ENCODE results near the gene TRIM38.
"Not testable (repeated sequence)": the region's sequence is repeated elsewhere in the genome, so short reads cannot be mapped to it uniquely, and the experiment has no call there.

The TRIM38 gene, protein sequence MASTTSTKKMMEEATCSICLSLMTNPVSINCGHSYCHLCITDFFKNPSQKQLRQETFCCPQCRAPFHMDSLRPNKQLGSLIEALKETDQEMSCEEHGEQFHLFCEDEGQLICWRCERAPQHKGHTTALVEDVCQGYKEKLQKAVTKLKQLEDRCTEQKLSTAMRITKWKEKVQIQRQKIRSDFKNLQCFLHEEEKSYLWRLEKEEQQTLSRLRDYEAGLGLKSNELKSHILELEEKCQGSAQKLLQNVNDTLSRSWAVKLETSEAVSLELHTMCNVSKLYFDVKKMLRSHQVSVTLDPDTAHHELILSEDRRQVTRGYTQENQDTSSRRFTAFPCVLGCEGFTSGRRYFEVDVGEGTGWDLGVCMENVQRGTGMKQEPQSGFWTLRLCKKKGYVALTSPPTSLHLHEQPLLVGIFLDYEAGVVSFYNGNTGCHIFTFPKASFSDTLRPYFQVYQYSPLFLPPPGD

GRCh38 chr6:25962149-25963127, at the start of gene TRIM38:
TSS of gene TRIM38 (plus strand) at chr6:25962802. CDS start at chr6:25966523, 3,721 bp downstream.
- peak; percentile 77 for DNase-seq (ENCODE audit: low read depth)

GRCh38 chr6:25913741-25914140, 48.9 kb upstream of the TRIM38 start:
- no peak for DNase-seq (ENCODE audit: low read depth)

DNA sequence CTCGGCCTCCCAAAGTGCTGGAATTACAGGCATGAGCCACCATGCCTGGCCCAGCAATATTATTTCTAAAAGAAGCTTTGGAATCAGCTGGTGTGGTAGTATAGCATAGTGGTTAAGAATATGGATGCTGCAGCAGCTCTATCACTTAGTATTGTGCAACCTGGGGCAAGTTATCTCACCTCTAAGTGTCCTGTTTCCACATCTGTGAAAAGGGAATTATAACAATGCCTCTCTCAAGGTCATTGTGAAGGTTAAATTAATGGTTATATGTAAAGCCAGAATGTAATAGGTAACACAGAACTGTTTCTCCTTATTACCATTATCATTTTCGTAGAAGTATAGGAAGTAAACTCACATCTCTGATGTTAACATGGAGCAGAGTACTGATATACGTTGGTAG, 46.3 kb upstream of the TRIM38 start:
- no peak for DNase-seq (ENCODE audit: low read depth)

DNA sequence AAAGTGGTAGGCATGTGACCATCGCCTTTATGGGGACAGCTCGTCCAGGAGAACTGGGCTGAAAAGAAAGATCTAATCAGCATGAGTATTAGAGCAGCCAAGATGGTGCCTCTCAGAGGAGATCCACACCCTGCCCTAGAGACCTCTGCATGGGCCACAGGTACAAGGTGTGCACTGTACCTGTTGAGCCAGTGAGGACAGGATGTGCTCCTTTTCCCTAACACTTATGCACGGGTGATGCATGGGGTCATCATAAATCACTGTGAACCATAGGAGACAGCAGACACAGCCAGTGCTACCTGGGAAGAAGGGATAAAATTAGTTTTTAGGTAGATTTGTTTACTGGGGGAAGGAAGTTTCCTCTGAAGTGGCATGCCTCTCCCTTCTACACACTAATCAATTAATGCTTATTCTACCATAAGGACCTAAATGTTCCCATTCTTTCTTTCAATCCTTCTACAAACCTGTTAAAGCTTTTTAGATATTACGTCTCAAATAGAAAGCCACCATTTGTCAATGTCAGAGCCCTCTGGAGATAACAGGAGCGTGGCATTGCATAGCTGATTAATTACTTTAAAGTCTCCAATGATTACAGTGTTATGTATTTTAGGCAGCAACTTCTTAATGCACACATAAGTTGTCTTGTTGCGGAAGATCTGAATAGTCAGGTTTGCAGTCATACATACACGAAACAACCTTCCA, 45.7 kb upstream of the TRIM38 start:
- no peak for DNase-seq (ENCODE audit: low read depth)

DNA sequence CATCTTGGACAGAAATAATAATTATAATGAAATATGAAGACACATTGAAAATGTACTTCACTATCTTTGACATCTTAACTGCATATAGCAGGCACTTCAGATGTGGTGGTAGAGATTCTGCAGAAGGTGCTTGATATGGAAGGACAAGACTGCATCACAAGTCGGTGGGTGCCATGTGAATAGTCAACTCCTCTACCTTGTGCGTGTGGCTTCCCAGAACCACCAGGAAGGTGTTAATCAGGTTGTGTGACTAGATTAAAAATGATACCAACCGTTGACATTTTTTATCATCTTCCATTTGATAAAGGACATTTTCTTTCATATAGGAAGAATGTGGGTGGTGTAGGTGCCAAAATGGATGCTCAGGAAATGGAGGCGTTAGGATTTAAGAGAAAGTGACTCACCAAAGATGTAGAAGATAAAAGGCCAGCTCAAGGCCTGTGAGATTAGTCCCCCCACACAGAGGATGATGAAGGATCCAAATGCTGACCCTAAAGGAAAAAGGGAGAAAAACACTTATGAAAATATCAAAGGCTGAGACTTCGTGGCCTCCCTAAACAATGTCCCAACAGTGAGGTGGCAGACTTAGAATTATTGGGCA, 44.4 kb upstream of the TRIM38 start:
- no peak for DNase-seq (ENCODE audit: low read depth)

- no peak for DNase-seq (ENCODE audit: low read depth)
These were observed 42.9 kb upstream of the TRIM38 start for GRCh38 chr6:25919657-25920056.

GRCh38 chr6:25921525-25922203, 40.9 kb upstream of the TRIM38 start:
- DNase-seq (ENCODE audit: low read depth): no peak

- no peak for DNase-seq (ENCODE audit: low read depth)
These were observed 40.3 kb upstream of the TRIM38 start for GRCh38 chr6:25922301-25922700.

GRCh38 chr6:25925876-25926275, 36.7 kb upstream of the TRIM38 start:
- DNase-seq (ENCODE audit: low read depth): no peak

DNA sequence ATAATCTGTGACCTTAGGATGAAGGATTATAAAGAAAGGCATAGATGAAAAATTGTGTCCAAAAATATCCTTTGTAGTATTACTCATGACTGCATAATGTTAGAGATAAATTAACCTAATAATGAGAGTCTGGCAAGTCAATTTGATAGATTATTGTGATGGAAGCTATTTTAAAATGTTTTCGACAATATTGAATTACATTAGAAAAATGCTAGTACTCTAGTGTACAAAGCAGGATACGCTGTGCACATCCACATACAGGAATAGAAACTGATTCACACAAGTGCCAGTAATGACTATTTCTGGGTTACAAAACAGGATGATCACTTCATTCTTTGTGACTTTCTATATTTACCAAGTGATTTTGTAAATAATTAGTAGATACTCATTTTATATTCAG, 35.4 kb upstream of the TRIM38 start:
- DNase-seq (ENCODE audit: low read depth): no peak

GRCh38 chr6:25927756-25928216, 34.8 kb upstream of the TRIM38 start:
- DNase-seq (ENCODE audit: low read depth): no peak

DNA sequence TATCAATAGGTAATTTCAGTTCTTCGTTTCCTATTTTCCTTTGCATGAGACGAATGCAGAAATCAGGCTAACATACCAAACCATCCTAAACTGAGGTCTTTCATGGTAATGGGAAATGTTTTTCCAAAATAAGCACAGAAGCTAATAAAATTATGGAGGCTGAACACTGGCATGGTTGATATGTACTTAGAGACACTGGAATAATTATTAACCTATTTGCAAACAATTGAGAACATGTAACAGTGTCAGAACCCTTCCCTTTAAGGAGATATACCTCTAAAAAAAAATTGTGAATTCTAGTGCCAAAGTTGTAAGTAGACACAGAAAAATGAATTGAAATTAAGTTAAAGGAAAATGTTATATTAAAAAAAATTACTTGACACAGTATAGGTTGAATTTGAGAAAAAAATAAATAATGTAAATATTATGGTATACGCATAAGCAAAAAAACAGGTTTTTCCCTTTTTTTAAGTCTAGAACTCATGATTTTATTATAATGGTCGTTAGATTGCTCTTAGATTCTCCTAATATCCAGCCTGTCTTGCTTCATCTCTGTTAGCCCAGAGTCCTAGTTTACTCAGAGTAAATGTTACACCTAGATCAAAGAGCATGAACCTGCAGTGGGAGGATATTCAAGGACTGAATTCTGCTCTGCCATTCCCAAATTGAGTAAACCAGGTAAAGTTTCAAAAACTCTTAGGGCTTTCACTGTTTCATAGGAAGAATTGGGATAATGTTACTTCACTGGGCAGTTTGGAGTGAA, 33.9 kb upstream of the TRIM38 start:
- DNase-seq (ENCODE audit: low read depth): no peak

DNA sequence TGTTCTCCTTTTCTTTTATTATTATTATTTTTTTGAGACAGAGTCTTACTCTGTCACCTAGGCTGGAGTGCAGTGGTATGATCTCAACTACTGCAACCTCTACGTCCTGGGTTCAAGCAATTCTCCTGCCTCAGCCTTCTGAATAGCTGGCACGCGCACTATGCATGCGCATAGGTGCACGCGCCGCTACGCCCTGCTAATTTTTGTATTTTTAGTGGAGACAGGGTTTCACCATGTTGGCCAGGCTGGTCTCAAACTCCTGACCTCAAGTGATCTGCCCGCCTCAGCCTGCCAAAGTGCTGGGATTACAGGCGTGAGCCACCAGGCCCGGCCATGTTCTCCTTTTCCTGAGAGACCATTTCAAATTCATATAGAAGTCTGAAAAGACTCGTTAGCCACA, 32.8 kb upstream of the TRIM38 start:
- DNase-seq (ENCODE audit: low read depth): not testable (repeated sequence)

GRCh38 chr6:25930532-25931410, 31.8 kb upstream of the TRIM38 start, which contains the start of gene SLC17A2:
TSS of gene SLC17A2 (minus strand) at chr6:25930691. CDS start at chr6:25925796, 4,895 bp downstream.
- DNase-seq (ENCODE audit: low read depth): no peak

DNA sequence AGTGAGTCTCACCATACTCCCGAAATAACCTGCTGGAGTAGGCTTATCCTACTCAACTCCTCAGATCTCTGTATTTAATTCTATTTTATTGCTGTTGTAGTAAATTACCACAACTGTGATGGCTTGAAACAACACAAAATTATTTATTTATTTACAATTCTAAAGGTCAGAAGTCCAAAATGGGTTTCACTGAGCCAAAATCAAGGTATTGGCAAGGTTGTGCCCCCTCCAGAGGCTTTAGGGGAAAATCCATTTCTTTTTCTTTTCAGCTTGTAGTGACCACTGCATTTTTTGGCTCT, 31.2 kb upstream of the TRIM38 start:
- DNase-seq (ENCODE audit: low read depth): no peak

DNA sequence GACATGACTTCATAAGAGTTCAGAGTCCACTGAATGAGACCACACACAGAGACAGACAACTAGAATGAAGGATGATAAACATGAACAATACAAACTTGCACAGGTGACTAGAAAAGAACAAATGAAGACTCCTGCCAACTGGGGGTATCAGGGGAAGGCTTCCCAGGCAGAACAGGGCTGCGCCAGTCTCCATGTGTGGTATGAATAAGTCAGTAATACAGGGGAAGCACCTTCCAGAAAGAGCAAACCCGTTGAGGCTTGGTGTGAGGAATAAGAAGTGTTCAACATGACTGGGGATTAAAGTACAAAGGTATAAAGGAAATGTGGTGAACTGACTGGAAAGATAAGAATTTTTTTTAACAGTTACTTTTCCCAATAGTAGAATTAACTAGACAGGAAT, 28.4 kb upstream of the TRIM38 start:
- DNase-seq (ENCODE audit: low read depth): no peak

DNA sequence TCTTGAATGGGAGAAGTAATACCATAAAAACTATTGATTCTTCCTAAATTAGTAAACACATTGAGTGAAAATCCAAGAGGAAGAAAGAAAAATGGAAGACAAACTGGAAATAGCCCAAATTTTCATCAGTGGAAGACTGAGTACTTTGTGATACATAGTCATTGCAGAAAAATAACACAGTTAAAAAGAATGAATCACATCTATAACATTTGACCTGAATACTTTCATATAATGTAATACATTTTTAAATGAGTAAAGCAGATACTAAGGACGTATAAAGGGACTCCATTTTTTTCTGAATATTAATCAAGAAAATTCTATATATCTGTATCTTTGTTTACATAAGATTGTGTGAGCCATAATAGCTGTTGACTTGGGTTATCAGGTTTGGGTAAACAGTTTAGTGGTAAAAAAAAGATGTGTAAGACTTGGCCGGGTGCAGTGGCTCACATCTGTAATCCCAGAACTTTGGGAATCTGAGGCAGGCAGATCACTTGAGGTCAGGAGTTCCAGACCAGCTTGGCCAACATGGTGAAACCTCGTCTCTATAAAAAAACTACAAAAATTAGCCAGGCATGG, 27.8 kb upstream of the TRIM38 start:
- DNase-seq (ENCODE audit: low read depth): no peak

- DNase-seq (ENCODE audit: low read depth): no peak
These were observed 26.6 kb upstream of the TRIM38 start for GRCh38 chr6:25935953-25936352.

GRCh38 chr6:25939593-25939992, 23.0 kb upstream of the TRIM38 start:
- DNase-seq (ENCODE audit: low read depth): no peak
